Inferior parietal cortex (tissue), 1 donor: Measurements from ENCODE around the gene G6PC2.
"Not testable (repeated sequence)": the region's sequence is repeated elsewhere in the genome, so short reads cannot be mapped to it uniquely, and the experiment has no call there.

Experiments
- DNase-seq: peaks from one replicate; pipeline ENCODE4 v3.0.0-alpha.2; 2016; ENCODE audit errors: extremely low spot score

G6PC2 gene

GRCh38 chr2:168901003-168901402 is at the start of gene G6PC2:
Gene G6PC2 (plus strand): TSS chr2:168901291. CDS start chr2:168901332, 41 bp downstream.
- DNase-seq: no peak

GRCh38 chr2:168851674-168852320 is 49.3 kb upstream of the G6PC2 start:
- peak; percentile 75 for DNase-seq

DNA sequence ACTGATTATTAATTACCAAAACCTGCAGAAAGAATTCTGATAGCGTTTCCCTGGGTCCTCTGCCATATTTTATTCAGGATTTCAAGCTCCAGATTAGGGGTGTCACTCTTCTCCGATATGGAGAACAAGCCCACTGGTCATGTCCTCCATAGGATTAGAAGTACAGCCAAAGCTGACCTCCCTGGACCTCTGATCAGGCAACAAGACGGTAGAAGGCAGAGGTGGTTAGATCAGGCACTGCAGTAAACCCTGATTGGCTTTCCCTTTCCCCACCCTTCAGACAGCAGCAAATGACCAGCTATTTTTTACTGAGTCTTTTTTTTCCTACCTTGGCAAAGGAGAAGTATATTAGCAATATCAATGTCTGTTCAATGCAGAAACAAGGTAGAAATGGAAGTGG is 48.6 kb upstream of the G6PC2 start:
- DNase-seq: no peak

GRCh38 chr2:168853471-168853870 is 47.6 kb upstream of the G6PC2 start:
- DNase-seq: no peak

DNA sequence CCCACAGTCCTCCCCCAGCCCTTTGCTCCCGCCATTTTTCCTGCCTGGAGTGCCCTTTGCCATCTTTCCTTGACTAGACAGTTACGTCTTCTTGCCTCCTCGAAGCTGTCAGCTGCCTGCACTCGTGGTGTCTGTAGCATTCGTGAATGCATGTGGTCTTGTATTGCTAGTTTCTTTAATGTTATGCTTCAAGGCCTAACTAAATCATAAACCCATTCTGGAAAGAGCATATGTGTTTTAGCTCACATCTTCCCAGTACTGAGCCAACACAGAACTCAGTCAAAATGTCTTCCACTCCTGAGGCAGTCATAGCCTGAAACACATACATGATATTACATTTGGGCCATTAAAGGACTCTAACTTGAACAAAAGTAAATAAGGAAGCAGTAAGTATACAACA is 46.4 kb upstream of the G6PC2 start:
- no peak for DNase-seq

DNA sequence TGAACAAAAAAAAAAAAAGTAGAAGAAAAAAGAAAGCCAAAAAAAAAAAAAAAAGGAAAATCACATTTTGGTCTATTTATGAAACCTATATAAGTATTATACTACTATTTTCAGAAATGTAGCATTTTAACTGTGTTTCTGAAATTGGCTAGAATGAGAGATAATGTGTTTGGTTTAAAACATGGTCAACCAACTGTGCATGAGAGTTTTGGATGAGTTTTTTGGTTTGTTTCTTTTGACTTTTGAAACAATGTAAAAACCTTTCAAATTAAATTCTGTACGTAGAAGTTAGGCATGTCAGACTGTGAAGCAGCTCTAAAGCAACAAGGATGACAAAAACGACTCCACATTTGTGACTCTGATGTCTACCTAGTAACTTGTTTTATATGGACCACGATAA is 45.5 kb upstream of the G6PC2 start:
- DNase-seq: no peak

GRCh38 chr2:168858146-168858545 is 42.9 kb upstream of the G6PC2 start:
- DNase-seq: no peak

DNA sequence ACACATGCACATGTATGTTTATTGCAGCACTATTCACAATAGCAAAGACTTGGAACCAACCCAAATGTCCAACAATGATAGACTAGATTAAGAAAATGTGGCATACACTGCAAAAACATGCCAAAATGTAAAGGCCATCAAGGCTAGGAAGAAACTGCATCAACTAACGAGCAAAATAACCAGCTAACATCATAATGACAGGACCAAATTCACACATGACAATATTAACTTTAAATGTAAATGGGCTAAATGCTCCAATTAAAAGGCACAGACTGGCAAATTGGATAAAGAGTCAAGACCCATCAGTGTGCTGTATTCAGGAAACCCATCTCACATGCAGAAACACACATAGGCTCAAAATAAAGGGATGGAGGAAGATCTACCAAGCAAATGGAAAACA is 33.9 kb upstream of the G6PC2 start:
- not testable (repeated sequence) for DNase-seq

DNA sequence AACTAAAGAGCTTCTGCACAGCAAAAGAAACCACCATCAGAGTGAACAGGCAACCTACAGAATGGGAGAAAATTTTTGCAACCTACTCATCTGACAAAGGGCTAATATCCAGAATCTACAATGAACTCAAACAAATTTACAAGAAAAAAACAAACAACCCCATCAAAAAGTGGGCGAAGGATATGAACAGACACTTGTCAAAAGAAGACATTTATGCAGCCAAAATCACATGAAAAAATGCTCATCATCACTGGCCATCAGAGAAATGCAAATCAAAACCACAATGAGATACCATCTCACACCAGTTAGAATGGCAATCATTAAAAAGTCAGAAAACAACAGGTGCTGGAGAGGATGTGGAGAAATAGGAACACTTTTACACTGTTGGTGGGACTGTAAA is 30.7 kb upstream of the G6PC2 start:
- not testable (repeated sequence) for DNase-seq

- DNase-seq: not testable (repeated sequence)
Observed at GRCh38 chr2:168870824-168871223, 30.3 kb upstream of the G6PC2 start.

DNA sequence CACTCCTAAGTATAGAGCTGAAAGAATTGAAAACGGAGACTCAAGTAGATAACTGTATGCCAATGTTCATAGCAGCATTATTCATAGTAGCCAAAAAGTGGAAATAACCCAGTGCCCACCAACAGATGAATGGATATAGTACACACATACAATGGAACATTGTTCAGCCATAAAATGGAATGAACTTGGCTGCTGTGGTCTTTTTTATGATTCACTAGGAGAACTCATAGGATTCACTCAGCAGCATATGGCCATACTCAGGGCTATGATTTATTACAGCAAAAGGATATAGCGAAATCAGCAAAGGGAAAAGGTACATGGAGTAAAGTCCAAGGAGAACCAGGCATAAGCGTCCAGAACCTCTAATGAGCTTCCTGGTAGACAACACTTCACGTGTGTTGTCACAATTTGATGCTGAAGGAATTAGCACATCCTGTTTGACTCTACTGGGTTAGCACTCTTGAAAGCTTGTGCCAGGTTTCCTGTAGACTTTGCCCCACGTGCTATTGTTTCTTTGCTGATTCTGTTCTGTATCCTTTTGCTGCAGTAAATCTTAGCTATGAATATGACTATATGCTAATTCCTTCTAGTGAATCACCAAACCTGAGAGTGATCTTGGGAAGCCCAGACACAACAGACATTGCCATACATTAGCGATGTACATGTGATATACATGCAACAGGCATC is 26.6 kb upstream of the G6PC2 start:
- no peak for DNase-seq

DNA sequence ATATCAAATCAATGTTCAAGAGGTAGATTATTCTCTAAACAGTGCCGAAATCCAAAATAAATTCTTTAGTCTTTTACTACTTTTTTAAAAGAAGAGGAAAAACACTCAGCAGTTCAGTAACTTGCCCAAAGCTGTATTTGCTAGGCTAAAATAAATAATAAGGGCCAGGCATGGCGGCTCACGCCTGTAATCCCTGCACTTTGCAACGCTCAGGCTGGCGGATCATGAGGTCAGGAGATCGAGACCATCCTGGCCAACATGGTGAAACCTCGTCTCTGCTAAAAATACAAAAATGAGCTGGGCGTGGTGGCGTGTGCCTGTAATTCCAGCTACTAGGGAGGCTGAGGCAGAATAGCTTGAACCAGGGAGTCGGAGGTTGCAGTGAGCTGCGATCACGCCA is 18.9 kb upstream of the G6PC2 start:
- DNase-seq: not testable (repeated sequence)

DNA sequence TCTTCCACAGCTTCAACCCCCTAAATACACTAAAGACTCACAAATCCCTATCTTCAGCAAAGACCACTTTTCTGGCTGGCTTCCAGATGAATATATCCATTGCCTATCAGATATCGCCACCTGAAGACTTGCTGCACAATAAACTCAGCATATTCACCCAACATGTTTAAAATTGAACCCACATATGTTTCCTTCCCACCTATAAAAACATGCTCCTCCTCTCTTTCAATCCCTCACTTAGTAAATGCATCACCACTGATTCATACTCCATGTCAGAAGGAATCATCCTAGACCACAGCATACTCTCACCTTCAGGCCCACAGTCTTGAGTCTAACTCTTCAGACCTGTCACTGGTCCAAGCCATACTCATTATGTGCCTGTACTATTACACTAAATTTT is 16.1 kb upstream of the G6PC2 start:
- no peak for DNase-seq

- no peak for DNase-seq
Observed at GRCh38 chr2:168889635-168890005, 11.5 kb upstream of the G6PC2 start.

GRCh38 chr2:168890006-168890782 is 10.9 kb upstream of the G6PC2 start, which contains the start of gene SPC25:
Gene SPC25 (minus strand): TSS chr2:168890430. CDS start chr2:168889519, 911 bp downstream.
- peak; percentile 95 for DNase-seq

DNA sequence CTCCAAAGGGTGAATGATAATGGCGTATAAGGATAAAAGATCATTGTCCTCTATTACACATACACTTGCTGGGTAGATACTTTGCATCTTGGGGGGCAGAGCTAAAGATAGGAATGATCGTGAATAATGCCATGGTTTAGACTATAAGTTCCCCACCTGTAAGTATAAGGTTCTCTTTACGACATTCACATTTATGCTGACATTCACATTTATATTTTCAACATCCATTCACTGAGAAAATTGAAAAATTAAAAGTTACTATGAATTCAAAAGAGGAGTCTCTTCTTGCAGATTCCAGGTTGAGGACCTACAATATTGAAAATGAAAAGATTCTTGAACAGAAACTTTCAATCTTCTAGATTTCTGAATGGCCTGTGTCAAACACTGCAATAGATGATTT is 8.8 kb upstream of the G6PC2 start:
- DNase-seq: no peak

GRCh38 chr2:168894101-168894500 is 7.0 kb upstream of the G6PC2 start:
- no peak for DNase-seq

DNA sequence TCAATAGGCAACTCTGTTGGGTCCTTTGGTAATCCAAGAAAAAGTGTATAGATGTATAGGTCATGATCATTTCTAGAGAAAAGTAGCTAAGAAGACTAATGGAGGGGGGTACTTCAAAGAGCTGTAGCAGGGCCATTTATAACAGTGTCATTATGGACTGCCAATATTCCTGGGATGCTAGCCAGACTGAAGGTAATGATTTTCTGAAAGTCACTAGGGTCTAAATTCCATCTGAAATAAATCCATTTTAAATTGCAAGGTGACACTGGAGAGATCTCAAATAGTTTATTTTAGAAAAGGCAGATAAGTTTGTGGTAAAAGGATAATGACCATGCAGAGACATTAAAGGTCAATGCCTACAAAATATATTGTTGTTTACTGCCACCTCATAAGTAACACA is 6.4 kb upstream of the G6PC2 start:
- no peak for DNase-seq

DNA sequence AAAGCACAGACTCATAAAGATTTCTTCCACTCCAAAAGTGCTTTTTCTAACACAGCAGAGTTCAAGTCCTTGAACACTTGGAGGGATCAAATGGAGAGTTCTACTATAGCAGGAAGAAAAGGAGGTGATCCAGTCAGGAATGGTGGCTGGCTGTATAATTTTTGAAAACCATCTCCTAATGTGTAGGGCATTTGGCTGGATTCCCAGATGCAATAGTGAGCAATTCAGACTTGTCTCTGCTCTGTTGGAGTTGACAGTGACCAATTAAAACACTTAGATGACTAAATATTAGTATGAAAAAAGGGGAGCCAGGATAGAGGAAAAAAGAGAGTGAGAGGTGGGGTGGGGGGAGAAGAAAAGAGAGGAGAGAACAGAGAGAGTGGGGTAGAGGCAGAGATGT is 5.3 kb upstream of the G6PC2 start:
- DNase-seq: no peak

GRCh38 chr2:168896783-168897182 is 4.3 kb upstream of the G6PC2 start:
- no peak for DNase-seq

DNA sequence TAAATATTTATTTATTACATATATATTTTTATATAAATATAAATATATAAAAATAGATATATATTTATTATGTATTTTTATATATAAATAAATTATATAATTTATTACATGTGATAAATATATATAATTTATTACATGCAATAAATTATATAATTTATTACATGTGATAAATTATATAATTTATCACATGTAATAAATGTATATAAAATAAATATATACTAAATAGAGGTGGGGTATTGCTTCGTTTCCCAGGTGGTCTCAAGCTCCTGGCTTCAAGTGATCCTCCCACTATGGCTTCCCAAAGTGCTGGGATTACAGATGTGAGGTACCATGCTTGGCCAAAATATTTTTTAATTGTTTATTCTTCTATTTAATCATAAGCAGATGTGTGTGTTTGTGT is 3.6 kb upstream of the G6PC2 start:
- DNase-seq: no peak

DNA sequence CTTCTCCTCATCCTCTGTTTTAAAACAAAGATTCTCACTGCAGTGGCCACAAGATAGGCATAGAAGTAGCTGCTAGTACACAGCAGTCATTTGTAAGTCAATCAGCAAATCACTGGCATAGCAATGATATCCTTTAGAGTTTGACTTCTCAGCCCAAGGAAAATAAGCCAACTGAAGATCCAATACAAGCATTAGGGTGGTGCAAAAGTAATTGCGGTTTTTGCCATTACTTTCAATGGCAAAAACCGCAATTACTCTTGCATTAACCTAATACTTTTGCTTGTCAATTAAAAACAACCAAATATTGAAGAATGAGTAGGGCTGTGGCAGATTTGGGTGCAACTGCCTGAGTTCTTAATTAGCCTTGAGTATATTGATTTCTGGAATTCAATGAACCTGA is 2.8 kb downstream of the G6PC2 start:
- no peak for DNase-seq

DNA sequence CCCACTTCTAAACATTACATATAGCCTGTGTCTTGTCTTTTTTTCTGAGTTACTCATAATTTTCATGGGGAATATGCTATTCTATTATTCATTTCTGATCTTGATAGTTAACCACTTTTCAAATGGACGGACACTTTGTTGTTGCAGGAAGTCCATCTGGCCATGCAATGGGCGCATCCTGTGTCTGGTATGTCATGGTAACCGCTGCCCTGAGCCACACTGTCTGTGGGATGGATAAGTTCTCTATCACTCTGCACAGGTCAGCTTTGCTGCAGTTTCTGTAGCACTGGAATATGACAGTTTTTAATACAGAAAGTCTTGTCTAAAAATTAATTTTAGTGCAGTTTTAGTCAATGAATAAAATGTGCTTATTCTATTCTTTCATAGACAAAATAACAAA is 3.3 kb downstream of the G6PC2 start:
- no peak for DNase-seq
